Naive thymus-derived CD8-positive, alpha-beta T cell (primary cell): ENCODE results near the gene EGR1. TPM values are rescaled to one million over a fixed set of nuclear protein-coding genes. Genes with fewer than 3 reads are reported as not detected.

Experiments
- ATAC-seq, 2 donors: fragments of 150-1000 bp; cut with Tn5 transposase in 1 of 2; sonication (Bioruptor Pico), chemical (Tn5 transposase) in 1 of 2; 1 replicate in 1 of 2; 2 replicates in 1 of 2; pipeline ENCODE4 v1.10.0; 2021; ENCODE audit warnings: mild to moderate bottlenecking in 2 of 2, moderate library complexity in 2 of 2
- POLR2A ChIA-PET: fragments of 350-600 bp; sonication (Branson Sonifier 250); formaldehyde crosslinking; loops from one replicate; lab custom pipeline; 2021; ENCODE audit warnings: antibody characterized with exemption; lab: Charles Lee
- DNase-seq, 10 donors: peaks; one replicate each; pipeline versions ENCODE4 v3.0.0 to v3.0.0-alpha.2; 2020 to 2022
- H3K27ac Mint-ChIP-seq, 10 donors: one replicate each; pipeline ENCODE4 v1.8.0; 2020 to 2022; ENCODE audit warnings: mild to moderate bottlenecking in 10 of 10, mixed read lengths in 10 of 10, moderate library complexity in 4 of 10, inconsistent platforms in 1 of 10
- H3K27me3 Mint-ChIP-seq, 5 donors: one replicate each; pipeline ENCODE4 v1.8.0; 2021 to 2022; ENCODE audit warnings: mixed read lengths in 5 of 5
- H3K36me3 Mint-ChIP-seq, 3 donors: one replicate each; pipeline ENCODE4 v1.8.0; 2020 to 2022; ENCODE audit warnings: mixed read lengths in 3 of 3, mild to moderate bottlenecking in 2 of 3, inconsistent platforms in 1 of 3
- H3K4me1 Mint-ChIP-seq, 4 donors: one replicate each; pipeline ENCODE4 v1.8.0; 2021 to 2022; ENCODE audit warnings: mixed read lengths in 4 of 4
- H3K4me3 Mint-ChIP-seq, 10 donors: one replicate each; pipeline ENCODE4 v1.8.0; 2020 to 2022; ENCODE audit warnings: mild to moderate bottlenecking in 10 of 10, mixed read lengths in 10 of 10, moderate library complexity in 6 of 10, inconsistent platforms in 1 of 10
- H3K9me3 Mint-ChIP-seq, 9 donors: one replicate each; pipeline ENCODE4 v1.8.0; 2020 to 2022; ENCODE audit warnings: mixed read lengths in 9 of 9, mild to moderate bottlenecking in 3 of 9, inconsistent platforms in 1 of 9, moderate library complexity in 1 of 9
- polyA plus RNA-seq, 3 donors: library from polyadenylated mRNA; unstranded; fragments of 300-500 nt; fragmentation: Illumina TruSeq; gene quantifications; one replicate each; pipeline ENCODE4 v1.2.3, GENCODE V29; 2021
- total RNA-seq, 8 experiments: library from RNA in 2 of 8; stranded (reverse) in 2 of 8; gene quantifications; one replicate each; pipeline ENCODE4 v1.2.3 and lab custom pipeline; 2021 to 2026

The EGR1 gene
- total and polyA plus RNA-seq, 5 experiments from 2014 or later, result 0.36 to 2.2 (median 1.2) TPM; not detected in 1

DNA sequence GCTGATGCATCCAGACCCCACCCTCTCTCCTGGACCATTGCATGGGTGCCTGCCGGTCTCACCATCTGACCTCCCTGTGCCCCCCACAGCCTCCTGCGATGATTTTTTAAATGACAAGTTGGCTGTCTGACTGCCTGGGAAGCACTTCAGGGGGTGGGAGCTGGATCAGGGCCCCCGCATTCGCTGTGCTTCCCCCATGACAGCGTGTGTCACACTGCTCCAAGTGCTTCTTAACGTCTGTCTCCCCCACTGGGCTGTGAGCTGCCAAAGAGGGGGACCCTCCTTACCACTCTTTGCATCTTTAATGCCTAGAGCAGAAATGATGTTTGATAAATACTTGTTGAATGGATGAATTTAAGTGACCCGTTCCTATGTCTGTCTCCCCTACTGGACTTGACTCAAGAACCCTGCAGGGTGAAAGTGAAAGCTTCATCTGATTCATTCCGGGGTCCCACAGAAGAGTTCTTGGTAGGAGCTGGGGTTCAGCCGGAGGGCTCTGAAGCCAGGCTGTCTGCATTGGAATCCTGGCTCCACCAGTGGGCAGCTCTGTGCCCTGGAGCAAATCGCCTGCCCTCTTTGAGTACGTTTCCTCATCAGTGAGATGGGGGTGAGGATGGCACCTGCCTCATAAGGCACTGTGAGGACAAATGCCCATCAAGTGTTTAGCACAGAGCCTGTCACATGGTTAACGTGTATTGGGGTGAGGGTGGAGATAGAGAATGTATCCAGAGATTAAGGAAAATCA, 7.6 kb upstream of the EGR1 start:
- Mint-ChIP-seq H3K36me3 (no peaks in the 10 kb centered on the region), H3K27me3 (no peaks in the 10 kb centered on the region), H3K9me3 (no peaks in the 10 kb centered on the region), H3K4me3 (peak overlapping the region in 8 of 10 donors; percentile 0 to 81 (median 67)), H3K27ac (peak overlapping the region; percentile 27 to 99 (median 82)), H3K4me1 (peaks cover 22 to 44% (median 38%) of the 10 kb centered on the region in 4 donors)
- DNase-seq, result peak in 1 of 10 donors; percentile 50
- POLR2A ChIA-PET, result interaction anchor here (0.7 to 1.1 kb wide), 3 partner anchors 29 to 105 kb away, joined by 3 read pairs; partner anchors contain the start of gene KDM3B
- no peak for ATAC-seq

DNA sequence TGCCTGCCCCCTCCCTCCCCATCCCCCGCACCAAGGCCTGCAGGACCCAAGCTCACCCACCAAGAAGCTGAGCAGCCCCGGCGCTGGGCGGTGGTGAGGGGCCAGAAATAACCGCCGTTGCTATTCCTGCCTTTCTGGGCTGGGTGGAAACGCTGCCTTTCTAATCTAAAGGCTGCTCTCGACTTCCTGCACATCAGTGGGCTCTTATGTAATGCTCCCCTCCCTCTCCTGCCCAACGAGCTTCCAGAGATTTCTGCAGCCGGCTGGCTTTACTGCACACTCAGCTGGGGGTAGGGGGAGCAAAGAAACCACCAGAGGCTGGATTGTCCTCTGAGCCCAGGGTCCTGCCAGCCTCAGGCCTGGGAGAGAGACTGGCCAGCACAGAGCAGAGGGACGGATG, 6.9 kb upstream of the EGR1 start:
- POLR2A ChIA-PET, result interaction anchor here (0.7 to 2.1 kb wide), 3 partner anchors 85 to 121 kb away, joined by 3 to 7 read pairs (median 3); partner anchors contain the start of genes ETF1, FAM53C and KDM3B
- H3K27ac Mint-ChIP-seq, result peak overlapping the region in 9 of 10 donors; percentile 94 to 99 (median 98)

DNA sequence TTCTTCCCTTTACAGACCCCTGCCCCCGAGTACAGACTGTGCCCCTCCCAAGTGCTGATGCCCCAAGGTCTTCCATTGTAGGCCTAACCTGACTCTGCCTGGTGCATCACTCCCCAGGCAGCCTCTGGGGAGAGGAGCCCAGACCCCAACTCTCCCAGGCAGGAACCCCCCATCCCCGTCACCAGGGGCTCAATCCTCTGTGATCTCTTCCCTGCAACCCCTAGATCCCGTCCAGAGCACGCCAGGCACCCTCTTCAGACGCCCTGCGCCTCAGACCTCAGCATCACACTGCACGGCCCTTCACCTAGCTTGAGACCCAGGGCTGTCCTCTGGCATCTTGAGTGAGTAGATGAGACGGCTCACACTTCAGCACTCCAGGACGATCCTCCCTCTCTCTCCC, 6.4 kb upstream of the EGR1 start:
- DNase-seq, result no peak
- POLR2A ChIA-PET, result interaction anchor here (0.6 to 2.1 kb wide), 4 partner anchors 84 to 121 kb away, joined by 3 to 7 read pairs (median 3); partner anchors contain the start of genes ETF1, FAM53C and KDM3B
- H3K4me1 Mint-ChIP-seq, result peaks cover 22 to 45% (median 42%) of the 10 kb centered on the region in 4 donors
- ATAC-seq, result peak in 1 of 2 donors; percentile 13
- peak overlapping the region in 9 of 10 donors; percentile 16 to 87 (median 80) for H3K4me3 Mint-ChIP-seq
- no peaks in the 10 kb centered on the region for H3K36me3 Mint-ChIP-seq
- H3K27me3 Mint-ChIP-seq, result no peaks in the 10 kb centered on the region
- peak overlapping the region; percentile 94 to 99 (median 98) for H3K27ac Mint-ChIP-seq
- no peaks in the 10 kb centered on the region for H3K9me3 Mint-ChIP-seq

More for the DNA sequence above, 6.9 kb upstream of the EGR1 start:
- Mint-ChIP-seq H3K9me3 (no peaks in the 10 kb centered on the region), H3K4me1 (peaks cover 22 to 44% (median 40%) of the 10 kb centered on the region in 4 donors), H3K4me3 (peak overlapping the region in 7 of 10 donors; percentile 0 to 82 (median 65)), H3K36me3 (no peaks in the 10 kb centered on the region), H3K27me3 (no peaks in the 10 kb centered on the region)
- ATAC-seq (no peak), DNase-seq (no peak)

DNA sequence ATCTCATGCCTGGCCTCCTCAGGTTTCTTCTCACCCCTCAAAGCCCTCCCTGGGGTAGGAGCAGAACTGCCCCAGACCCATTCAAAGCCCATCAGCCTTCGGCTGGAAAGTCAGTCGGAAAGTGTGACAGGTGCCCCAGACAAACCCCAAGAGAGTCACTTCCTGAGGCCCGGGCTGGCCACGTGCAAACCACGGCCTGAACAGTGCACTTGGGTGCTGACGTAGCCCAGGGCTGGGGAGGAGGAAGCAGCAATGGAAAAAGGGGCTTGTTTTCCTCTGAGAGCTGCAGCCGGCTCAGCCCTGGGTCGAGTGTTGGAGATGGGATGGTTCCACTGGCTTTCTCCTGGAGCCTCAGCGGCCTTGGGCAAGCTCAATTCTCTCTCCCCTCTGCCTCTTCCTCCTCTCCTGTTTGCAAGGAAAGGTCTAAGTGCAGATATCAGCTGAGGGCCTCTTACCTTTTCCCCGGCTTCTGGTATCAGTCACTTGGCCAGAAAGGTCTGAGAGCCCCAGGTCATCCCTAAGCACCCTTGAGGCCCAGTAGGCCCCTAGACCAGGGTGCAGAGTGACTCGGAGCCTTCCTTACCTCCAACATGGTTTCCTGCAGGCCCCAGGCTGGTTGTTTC, 5.9 kb upstream of the EGR1 start:
- peak overlapping the region; percentile 94 to 99 (median 98) for H3K27ac Mint-ChIP-seq
- peak; percentile 67 to 69 for ATAC-seq
- H3K36me3 Mint-ChIP-seq, result no peaks in the 10 kb centered on the region
- POLR2A ChIA-PET, result interaction anchor here (0.6 to 2.1 kb wide), 2 partner anchors 84 to 93 kb away, joined by 3 to 7 read pairs; partner anchors contain the start of gene ETF1
- no peaks in the 10 kb centered on the region for H3K27me3 Mint-ChIP-seq
- no peaks in the 10 kb centered on the region for H3K9me3 Mint-ChIP-seq
- peak; percentile 58 to 91 (median 74) for DNase-seq
- peaks cover 22 to 45% (median 42%) of the 10 kb centered on the region in 4 donors for H3K4me1 Mint-ChIP-seq
- peak overlapping the region; percentile 6 to 87 (median 78) for H3K4me3 Mint-ChIP-seq

DNA sequence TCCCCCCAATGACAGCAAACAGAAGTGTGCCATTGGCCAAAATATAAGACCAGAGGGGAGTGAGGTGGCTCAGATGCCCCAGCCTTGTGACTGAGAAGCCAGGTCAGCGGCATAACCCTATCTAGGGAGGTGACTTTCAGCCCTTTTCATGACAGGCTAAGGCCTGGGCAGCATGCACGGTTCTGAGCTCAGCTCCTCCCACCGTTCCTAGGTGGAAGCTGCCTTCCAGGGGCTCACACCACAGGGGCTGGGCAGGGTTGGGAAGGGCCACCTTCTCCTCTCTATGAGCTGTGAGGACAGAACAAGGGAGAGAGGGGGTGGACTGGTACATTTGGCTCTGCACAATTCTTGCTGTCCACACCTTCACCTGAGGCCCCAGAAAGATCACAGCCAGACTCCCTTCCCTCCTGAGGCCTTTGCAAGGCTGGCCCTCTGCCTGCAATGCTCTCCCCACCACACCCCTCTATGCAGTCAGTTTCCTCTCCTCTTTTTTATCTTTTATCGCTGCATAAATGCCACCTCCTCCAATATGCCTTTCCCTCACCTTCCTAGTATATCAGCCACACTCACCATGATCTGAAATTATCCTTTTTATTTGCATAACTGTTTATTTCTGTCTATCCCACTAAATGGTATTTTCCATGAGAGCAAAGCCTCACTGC, 5.1 kb upstream of the EGR1 start:
- DNase-seq (peak in 1 of 10 donors; percentile 26), ATAC-seq (no peak)
- Mint-ChIP-seq H3K36me3 (no peaks in the 10 kb centered on the region), H3K27me3 (no peaks in the 10 kb centered on the region), H3K27ac (peak overlapping the region; percentile 57 to 99 (median 98)), H3K9me3 (no peaks in the 10 kb centered on the region), H3K4me3 (peak overlapping the region in 9 of 10 donors; percentile 13 to 83 (median 55)), H3K4me1 (peaks cover 22 to 45% (median 42%) of the 10 kb centered on the region in 4 donors)
- POLR2A ChIA-PET, result interaction anchor here (2.1 kb wide), 1 partner anchor 83 kb away, joined by 7 read pairs; the partner anchor contains the start of gene ETF1

DNA sequence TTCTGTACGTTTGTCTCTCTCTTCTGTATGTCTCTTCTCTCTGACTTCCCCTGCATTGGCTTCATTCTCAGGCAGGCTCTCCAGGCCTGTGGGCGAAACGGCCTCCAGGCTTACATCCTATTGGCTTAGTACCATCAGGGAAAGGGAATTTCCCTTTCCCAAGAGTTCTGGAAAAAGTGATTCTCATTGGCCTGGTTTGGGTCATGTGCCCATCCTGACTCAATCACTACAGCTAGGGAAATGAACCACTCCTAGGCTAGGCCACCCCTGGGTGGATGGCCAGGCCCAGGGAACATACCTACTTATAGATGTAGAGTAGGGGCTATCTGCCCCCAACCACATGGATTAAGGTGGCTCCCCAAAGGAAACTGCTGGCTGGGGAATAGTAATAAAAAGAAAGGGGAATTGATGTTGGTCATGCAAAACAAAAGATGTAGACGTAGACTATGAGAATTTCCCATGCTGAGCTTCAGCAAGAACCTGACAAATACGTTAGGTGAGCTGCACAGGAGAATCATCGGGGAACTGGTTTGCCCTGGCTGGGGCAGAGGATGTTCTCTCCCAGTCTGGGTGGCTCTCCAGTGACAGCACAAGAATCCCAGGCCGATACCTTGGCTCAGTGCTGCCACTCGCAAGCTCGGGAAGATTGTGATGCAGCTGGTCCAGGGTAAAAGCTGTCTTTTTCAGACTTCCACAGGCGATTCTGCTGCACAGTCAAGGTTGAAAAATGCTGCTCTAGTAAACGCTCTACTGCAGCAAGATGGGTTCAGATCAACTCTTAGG, 3.7 kb upstream of the EGR1 start:
- POLR2A ChIA-PET, result interaction anchor here (1.4 kb wide), 1 partner anchor 82 kb away, joined by 3 read pairs; no protein-coding TSS in a partner anchor
- Mint-ChIP-seq H3K36me3 (no peaks in the 10 kb centered on the region), H3K27ac (peak overlapping the region in 8 of 10 donors; percentile 18 to 85 (median 71)), H3K9me3 (no peaks in the 10 kb centered on the region), H3K4me1 (peaks cover 23 to 48% (median 44%) of the 10 kb centered on the region in 4 donors), H3K4me3 (peak overlapping the region in 2 of 10 donors; percentile 10 to 20), H3K27me3 (no peaks in the 10 kb centered on the region)
- DNase-seq (peak in 1 of 10 donors; percentile 43), ATAC-seq (no peak)

DNA sequence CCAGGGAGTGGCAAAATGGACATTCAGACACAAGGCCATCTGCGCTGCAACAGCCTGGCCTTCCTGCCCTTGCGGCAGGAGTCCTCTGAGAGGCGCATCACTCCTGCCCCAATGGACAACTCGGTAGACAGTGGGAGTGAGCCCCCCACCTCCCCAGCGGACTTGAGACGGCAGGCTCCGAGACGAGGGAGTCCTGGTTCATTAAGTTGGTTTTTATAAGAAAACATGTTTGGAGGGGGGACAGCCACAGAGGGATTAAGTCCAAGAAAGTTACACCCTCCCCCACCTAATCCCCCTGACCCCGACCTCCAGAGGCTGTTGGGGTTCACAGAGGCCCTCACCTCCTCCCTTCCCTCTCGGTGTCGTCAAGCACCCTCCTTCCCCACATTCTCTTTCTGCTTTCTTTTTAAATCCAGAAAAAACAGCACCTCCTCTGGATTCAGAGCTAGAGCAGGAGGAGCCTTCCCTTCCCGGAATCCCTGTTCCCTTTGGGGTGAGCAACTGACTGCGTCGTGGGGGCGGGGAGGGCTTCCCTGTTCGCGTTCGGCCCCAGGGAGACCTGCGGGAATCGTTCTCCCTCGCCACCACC, 1.8 kb upstream of the EGR1 start:
- no peak for ATAC-seq
- H3K4me1 Mint-ChIP-seq, result peaks cover 37 to 57% (median 51%) of the 10 kb centered on the region in 4 donors
- H3K27ac Mint-ChIP-seq, result peak overlapping the region; percentile 68 to 97 (median 92)
- H3K9me3 Mint-ChIP-seq, result no peaks in the 10 kb centered on the region
- H3K27me3 Mint-ChIP-seq, result no peaks in the 10 kb centered on the region
- POLR2A ChIA-PET, result interaction anchor here (0.6 to 3.4 kb wide), 7 partner anchors 11 to 112 kb away, joined by 3 to 21 read pairs (median 12); partner anchors contain the start of gene HSPA9
- H3K4me3 Mint-ChIP-seq, result peak overlapping the region; percentile 84 to 95 (median 90)
- H3K36me3 Mint-ChIP-seq, result peaks cover 0 to 19% (median 6%) of the 10 kb centered on the region in 3 donors
- peak in 1 of 10 donors; percentile 63 for DNase-seq

DNA sequence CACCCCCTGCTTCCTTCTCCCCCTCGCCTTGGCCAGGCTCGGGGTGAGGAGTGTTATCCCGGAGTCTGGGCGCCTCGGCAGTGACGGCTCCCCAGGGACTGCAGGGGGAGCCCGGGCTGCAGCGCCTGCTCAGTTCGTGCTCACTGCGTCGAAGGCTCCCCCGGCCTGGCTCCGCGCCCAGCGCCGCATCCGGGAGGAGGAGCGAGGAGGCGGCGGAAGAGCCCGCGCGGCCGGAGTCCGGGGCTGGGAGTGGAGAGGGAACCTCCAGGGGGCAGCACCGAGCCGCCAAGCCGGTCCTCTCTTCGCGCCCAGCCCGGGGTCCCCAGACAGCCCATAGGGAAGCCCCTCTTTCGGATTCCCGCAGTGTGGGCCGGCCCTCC, 1.3 kb upstream of the EGR1 start:
- ATAC-seq (peak; percentile 51 to 57), DNase-seq (peak; percentile 86 to 98 (median 94))
- Mint-ChIP-seq H3K4me3 (peak overlapping the region; percentile 84 to 95 (median 90)), H3K4me1 (peaks cover 33 to 54% (median 49%) of the 10 kb centered on the region in 4 donors), H3K27ac (peak overlapping the region in 9 of 10 donors; percentile 76 to 97 (median 95)), H3K27me3 (no peaks in the 10 kb centered on the region), H3K36me3 (peaks cover 0 to 21% (median 6%) of the 10 kb centered on the region in 3 donors), H3K9me3 (no peaks in the 10 kb centered on the region)
- POLR2A ChIA-PET, result interaction anchor here (0.6 to 3.4 kb wide), 8 partner anchors 11 to 112 kb away, joined by 5 to 21 read pairs (median 12); partner anchors contain the start of genes HSPA9 and KDM3B

- peaks cover 30 to 48% (median 43%) of the 10 kb centered on the region in 4 donors for H3K4me1 Mint-ChIP-seq
- H3K9me3 Mint-ChIP-seq, result no peaks in the 10 kb centered on the region
- ATAC-seq (peak; percentile 68 to 74), DNase-seq (peak; percentile 85 to 100 (median 96))
- POLR2A ChIA-PET, result interaction anchor here (0.6 to 3.4 kb wide), 17 partner anchors 9 to 1937 kb away, joined by 3 to 21 read pairs (median 8); partner anchors contain the start of genes ANKHD1, ETF1, FAM53C and HSPA9
- peaks cover 0 to 21% (median 6%) of the 10 kb centered on the region in 3 donors for H3K36me3 Mint-ChIP-seq
- H3K27me3 Mint-ChIP-seq, result no peaks in the 10 kb centered on the region
- peak overlapping the region; percentile 84 to 95 (median 90) for H3K4me3 Mint-ChIP-seq
- H3K27ac Mint-ChIP-seq, result peak overlapping the region; percentile 60 to 97 (median 95)
These were observed 655 bp upstream of the EGR1 start for GRCh38 chr5:138464388-138465260.
